8988T (cell line): Measurements from ENCODE around the gene OSBPL10.
A peak's percentile ranks its signal among the peaks of the same experiment; 100 is the strongest.

Source experiments
- DNase-seq: peaks from one replicate; pipeline ENCODE4 v3.0.0; 2011

OSBPL10 gene

GRCh38 chr3:31985831-31986230, 4.8 kb upstream of the OSBPL10 start:
- DNase-seq = no peak

GRCh38 chr3:31984321-31984720, 3.3 kb upstream of the OSBPL10 start:
- no peak for DNase-seq

- peak; percentile 41 for DNase-seq
Measured at GRCh38 chr3:31980530-31981205, 394 bp downstream of the OSBPL10 start.

GRCh38 chr3:31979001-31979697, 1.9 kb downstream of the OSBPL10 start:
- no peak for DNase-seq

GRCh38 chr3:31978553-31978952, 2.5 kb downstream of the OSBPL10 start:
- no peak for DNase-seq

- DNase-seq = no peak
Measured at GRCh38 chr3:31977736-31978135, 3.3 kb downstream of the OSBPL10 start.

- DNase-seq = no peak
Measured at GRCh38 chr3:31976302-31976701, 4.8 kb downstream of the OSBPL10 start.

- DNase-seq = no peak
Measured at GRCh38 chr3:31974964-31975363, 6.1 kb downstream of the OSBPL10 start.

GRCh38 chr3:31974471-31974870, 6.6 kb downstream of the OSBPL10 start:
- no peak for DNase-seq

GRCh38 chr3:31973837-31974236, 7.2 kb downstream of the OSBPL10 start:
- DNase-seq = no peak

- no peak for DNase-seq
Measured at GRCh38 chr3:31973081-31973480, 8.0 kb downstream of the OSBPL10 start.

GRCh38 chr3:31971607-31972006, 9.5 kb downstream of the OSBPL10 start:
- no peak for DNase-seq

- peak; percentile 31 for DNase-seq
Measured at GRCh38 chr3:31968927-31969418, 12.1 kb downstream of the OSBPL10 start.

GRCh38 chr3:31968369-31968926, 12.6 kb downstream of the OSBPL10 start:
- DNase-seq = no peak

GRCh38 chr3:31967592-31967991, 13.5 kb downstream of the OSBPL10 start:
- no peak for DNase-seq

- DNase-seq = no peak
Measured at GRCh38 chr3:31966978-31967591, 14.0 kb downstream of the OSBPL10 start.

GRCh38 chr3:31962801-31963205, 18.3 kb downstream of the OSBPL10 start:
- no peak for DNase-seq

GRCh38 chr3:31960793-31961431, 20.1 kb downstream of the OSBPL10 start:
- no peak for DNase-seq

GRCh38 chr3:31959951-31960792, 20.9 kb downstream of the OSBPL10 start:
- no peak for DNase-seq

- no peak for DNase-seq
Measured at GRCh38 chr3:31959251-31959650, 21.8 kb downstream of the OSBPL10 start.

GRCh38 chr3:31958701-31959152, 22.3 kb downstream of the OSBPL10 start:
- no peak for DNase-seq

- no peak for DNase-seq
Measured at GRCh38 chr3:31957106-31957505, 24.0 kb downstream of the OSBPL10 start.
